GM10266 (cell line): ENCODE measurements around the gene PCGF3.

Source experiments
- DNase-seq: peaks from one replicate; pipeline ENCODE4 v3.0.0; 2012; ENCODE audit errors: extremely low spot score
- CTCF ChIP-seq: IDR thresholded peaks from 2 replicates; pipeline ENCODE4 v1.5.1; 2012; ENCODE audit warnings: mild to moderate bottlenecking, low read depth; ENCODE audit not compliant: control insufficient read depth, insufficient read depth; ENCODE audit errors: missing control alignments

The PCGF3 gene

GRCh38 chr4:740011-740410 lies 34.4 kb downstream of the PCGF3 start:
- no peak for DNase-seq
- TF ChIP-seq CTCF: no peak

GRCh38 chr4:740656-741282 lies 35.1 kb downstream of the PCGF3 start:
- no peak for TF ChIP-seq CTCF
- no peak for DNase-seq

DNA sequence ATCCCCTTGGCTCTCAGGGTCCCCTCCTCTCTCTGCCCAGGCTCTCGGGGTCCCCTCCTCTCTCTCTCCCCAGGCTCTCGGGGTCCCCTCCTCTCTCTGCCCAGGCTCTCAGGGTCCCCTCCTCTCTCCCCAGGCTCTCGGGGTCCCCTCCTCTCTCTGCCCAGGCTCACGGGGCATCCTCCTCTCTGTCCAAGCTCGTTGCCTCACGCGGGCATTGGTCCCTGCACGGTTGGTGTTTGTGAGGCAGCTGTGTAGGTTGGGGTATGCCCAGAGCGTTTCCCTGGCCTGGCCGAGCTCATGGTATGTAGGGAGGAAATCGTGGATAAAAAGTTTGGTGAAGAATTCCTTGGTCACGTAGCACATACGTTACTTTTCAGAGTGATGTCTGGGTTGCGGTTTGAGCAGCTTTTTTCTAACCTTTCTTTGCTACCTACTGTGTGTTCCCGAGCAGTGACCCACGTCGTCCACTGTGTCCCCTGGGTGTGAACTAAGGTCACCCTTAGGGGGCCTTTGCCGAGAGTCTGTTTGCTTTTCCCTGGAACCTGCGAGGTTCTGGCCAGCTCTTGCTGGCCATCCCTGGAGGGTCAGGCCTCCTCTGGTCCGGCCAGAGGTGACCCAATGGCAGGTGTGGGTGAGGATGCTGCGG lies 36.6 kb downstream of the PCGF3 start:
- TF ChIP-seq CTCF: no peak
- no peak for DNase-seq

- DNase-seq: peak; percentile 92
- TF ChIP-seq CTCF: peak; percentile 91
Measured at GRCh38 chr4:742742-743311, 37.2 kb downstream of the PCGF3 start.

GRCh38 chr4:743463-744211 lies 38.0 kb downstream of the PCGF3 start:
- DNase-seq: no peak
- no peak for TF ChIP-seq CTCF

GRCh38 chr4:744212-744841 lies 38.7 kb downstream of the PCGF3 start:
- DNase-seq: no peak
- no peak for TF ChIP-seq CTCF
